GM23338 (cell line): Measurements from ENCODE around the gene SUGP1. TPM values are rescaled to one million over a fixed set of nuclear protein-coding genes. Genes with fewer than 3 reads are reported as not detected.

Experiments used
- ATAC-seq: fragments of 200-7000 bp; cut with Tn5 transposase; 3 replicates; pipeline ENCODE4 v1.9.1; 2020
- DNase-seq: peaks from one replicate; pipeline ENCODE4 v3.0.0-alpha.2; 2015; ENCODE audit warnings: low spot score
- H2AFZ ChIP-seq: fragments of 200-600 bp; sonication (generic); 2 replicates; pipeline ENCODE4 v1.8.0; 2016; ENCODE audit warnings: antibody characterized with exemption, mild to moderate bottlenecking, moderate library complexity
- H3F3A ChIP-seq: fragments of 200-600 bp; sonication (generic); replicated peaks from 2 replicates; pipeline ENCODE4 v1.8.0; 2017; ENCODE audit warnings: antibody characterized with exemption, mixed run types, low read depth
- H3K27ac ChIP-seq: fragments of 200-600 bp; sonication (generic); 2 replicates; pipeline ENCODE4 v1.6.1; 2016; ENCODE audit warnings: low read depth
- H3K27me3 ChIP-seq: fragments of 200-600 bp; sonication (generic); 2 replicates; pipeline ENCODE4 v1.8.0; 2016; ENCODE audit warnings: mild to moderate bottlenecking, mixed run types, moderate library complexity; ENCODE audit not compliant: insufficient read depth
- H3K36me3 ChIP-seq: fragments of 200-600 bp; sonication (generic); 2 replicates; pipeline ENCODE4 v1.8.0; 2016; ENCODE audit warnings: mild to moderate bottlenecking; ENCODE audit not compliant: insufficient read depth
- H3K4me1 ChIP-seq: fragments of 200-600 bp; sonication (generic); 2 replicates; pipeline ENCODE4 v1.8.0; 2016; ENCODE audit warnings: mild to moderate bottlenecking, moderate library complexity; ENCODE audit not compliant: insufficient read depth
- H3K4me2 ChIP-seq: fragments of 200-600 bp; sonication (generic); 2 replicates; pipeline ENCODE4 v1.7.1; 2017; ENCODE audit warnings: mixed run types
- H3K4me3 ChIP-seq: fragments of 200-600 bp; sonication (generic); 2 replicates; pipeline ENCODE4 v1.6.1; 2016; ENCODE audit warnings: mixed run types
- H3K79me2 ChIP-seq: fragments of 200-600 bp; sonication (generic); replicated peaks from 2 replicates; pipeline ENCODE4 v1.8.0; 2017; ENCODE audit warnings: mild to moderate bottlenecking; ENCODE audit not compliant: insufficient read depth
- H3K9me2 ChIP-seq: fragments of 200-600 bp; sonication (generic); 2 replicates; pipeline ENCODE4 v1.8.0; 2017; ENCODE audit not compliant: insufficient read depth
- H4K20me1 ChIP-seq: fragments of 200-600 bp; sonication (generic); replicated peaks from 2 replicates; pipeline ENCODE4 v1.8.0; 2017; ENCODE audit warnings: mild to moderate bottlenecking; ENCODE audit not compliant: insufficient read depth
- H3K27ac Mint-ChIP-seq: 2 replicates; pipeline ENCODE4 v1.8.0; 2020; ENCODE audit warnings: inconsistent platforms, mild to moderate bottlenecking, moderate library complexity, mixed read lengths
- H3K27me3 Mint-ChIP-seq: 3 replicates; pipeline ENCODE4 v1.8.0; 2022; ENCODE audit warnings: low read depth, mild to moderate bottlenecking, moderate library complexity, mixed read lengths, inconsistent platforms; ENCODE audit not compliant: insufficient read depth, poor library complexity
- H3K36me3 Mint-ChIP-seq: 3 replicates; pipeline ENCODE4 v1.8.0; 2021; ENCODE audit warnings: low read depth, mild to moderate bottlenecking, inconsistent platforms, moderate library complexity, mixed read lengths
- H3K4me1 Mint-ChIP-seq: 3 replicates; pipeline ENCODE4 v1.8.0; 2020; ENCODE audit warnings: mild to moderate bottlenecking, inconsistent platforms, mixed read lengths
- H3K4me3 Mint-ChIP-seq: 3 replicates; pipeline ENCODE4 v1.8.0; 2021; ENCODE audit warnings: moderate library complexity, mild to moderate bottlenecking, inconsistent platforms, mixed read lengths
- H3K9me3 Mint-ChIP-seq: 3 replicates; pipeline ENCODE4 v1.8.0; 2020; ENCODE audit warnings: moderate library complexity, mild to moderate bottlenecking, inconsistent platforms, mixed read lengths
- CREB1 ChIP-seq: fragments of 250-450 bp; sonication (Bioruptor Pico); IDR thresholded peaks from 2 replicates; pipeline ENCODE4 v1.5.0; 2020; ENCODE audit warnings: low read depth, mild to moderate bottlenecking, moderate library complexity
- EZH2 ChIP-seq: fragments of 200-600 bp; sonication (generic); IDR thresholded peaks from one replicate; pipeline ENCODE4 v1.8.0; 2017; ENCODE audit warnings: antibody characterized with exemption, mild to moderate bottlenecking, low read depth; ENCODE audit not compliant: unreplicated experiment
- JUNB ChIP-seq: IDR thresholded peaks from one replicate; pipeline ENCODE4 v1.6.1; 2016; ENCODE audit warnings: antibody characterized with exemption; ENCODE audit not compliant: unreplicated experiment
- NANOG ChIP-seq: IDR thresholded peaks from 2 replicates; pipeline ENCODE4 v1.6.1; 2016; ENCODE audit warnings: antibody characterized with exemption, borderline replicate concordance
- STAT1 ChIP-seq: IDR thresholded peaks from one replicate; pipeline ENCODE4 v1.6.1; 2016; ENCODE audit warnings: antibody characterized with exemption; ENCODE audit not compliant: unreplicated experiment
- ZNF114 ChIP-seq: fragments of 250-450 bp; sonication (Bioruptor Pico); IDR thresholded peaks from 2 replicates; pipeline ENCODE4 v1.5.0; 2020; ENCODE audit warnings: mild to moderate bottlenecking, moderate library complexity
- ZNF331 ChIP-seq: fragments of 250-450 bp; sonication (Bioruptor Pico); IDR thresholded peaks from 2 replicates; pipeline ENCODE4 v1.5.0; 2020; ENCODE audit warnings: low read depth, mild to moderate bottlenecking, moderate library complexity
- polyA plus RNA-seq: library from polyadenylated mRNA; unstranded; fragments of >200 nt; fragmentation: Nextera tagmentation; extraction: Ambion mirVana; gene quantifications from 2 replicates; pipeline ENCODE4 v1.2.1, GENCODE V29; 2016
- total RNA-seq: library from RNA; depleted of rRNA; stranded (reverse); fragments of >200 nt; shearing (Covaris generic); gene quantifications from 2 replicates; pipeline ENCODE4 v1.2.3, GENCODE V29; 2014
- TF ChIP-seq, protein P1 (sequence below): fragments of 250-450 bp; sonication (Bioruptor Pico); IDR thresholded peaks from 2 replicates; pipeline ENCODE4 v1.5.0; 2020; ENCODE audit warnings: mild to moderate bottlenecking, moderate library complexity
- TF ChIP-seq, protein P2 (sequence below): IDR thresholded peaks from one replicate; pipeline ENCODE4 v1.6.1; 2018; ENCODE audit warnings: antibody characterized with exemption; ENCODE audit not compliant: unreplicated experiment

The SUGP1 gene
- total and polyA plus RNA-seq, 2 experiments from 2014 or later: 38.6 to 61.6 TPM

DNA sequence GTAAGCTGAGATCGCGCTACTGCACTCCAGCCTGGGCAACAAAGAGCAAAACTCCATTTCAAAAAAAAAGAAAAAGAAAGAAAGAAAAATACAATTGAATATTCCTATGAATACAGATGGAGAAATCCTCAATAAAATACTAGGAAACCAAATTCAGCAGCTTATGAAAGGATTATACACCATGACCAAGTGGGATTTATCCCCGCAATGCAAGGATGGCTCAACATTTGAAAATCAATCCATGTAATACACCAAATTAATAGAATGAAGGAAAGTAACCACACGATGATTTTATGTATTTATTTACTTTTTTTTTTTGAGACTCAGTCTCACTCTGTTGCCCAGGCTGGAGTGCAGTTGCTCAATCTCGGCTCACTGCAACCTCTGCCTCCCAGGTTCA is 27.7 kb downstream of the SUGP1 start:
- Histone ChIP-seq H3K27me3 (no peaks in the 10 kb centered on the region), H2AFZ (no peak overlapping the region), H3K4me3 (no peak overlapping the region), H4K20me1 (no peaks in the 10 kb centered on the region), H3K4me2 (no peak overlapping the region), H3K79me2 (no peaks in the 10 kb centered on the region), H3F3A (no peaks in the 10 kb centered on the region), H3K36me3 (peaks cover 13% of the 10 kb centered on the region), H3K9me2 (no peaks in the 10 kb centered on the region), H3K4me1 (no peaks in the 10 kb centered on the region), H3K27ac (no peak overlapping the region)
- Mint-ChIP-seq H3K36me3 (peaks cover 55% of the 10 kb centered on the region), H3K9me3 (no peaks in the 10 kb centered on the region), H3K4me3 (no peak overlapping the region), H3K4me1 (no peaks in the 10 kb centered on the region), H3K27ac (no peak overlapping the region), H3K27me3 (peaks cover 4% of the 10 kb centered on the region)
- no peak for DNase-seq
- no peak for ATAC-seq
- TF ChIP-seq NANOG (no peak), STAT1 (no peak), CREB1 (CRISPR knock-in tag) (no peak), ZNF114 (CRISPR knock-in tag) (no peak), ZNF331 (CRISPR knock-in tag) (no peak), EZH2 (no peak), JUNB (no peak)
- TF ChIP-seq, protein P1, sequence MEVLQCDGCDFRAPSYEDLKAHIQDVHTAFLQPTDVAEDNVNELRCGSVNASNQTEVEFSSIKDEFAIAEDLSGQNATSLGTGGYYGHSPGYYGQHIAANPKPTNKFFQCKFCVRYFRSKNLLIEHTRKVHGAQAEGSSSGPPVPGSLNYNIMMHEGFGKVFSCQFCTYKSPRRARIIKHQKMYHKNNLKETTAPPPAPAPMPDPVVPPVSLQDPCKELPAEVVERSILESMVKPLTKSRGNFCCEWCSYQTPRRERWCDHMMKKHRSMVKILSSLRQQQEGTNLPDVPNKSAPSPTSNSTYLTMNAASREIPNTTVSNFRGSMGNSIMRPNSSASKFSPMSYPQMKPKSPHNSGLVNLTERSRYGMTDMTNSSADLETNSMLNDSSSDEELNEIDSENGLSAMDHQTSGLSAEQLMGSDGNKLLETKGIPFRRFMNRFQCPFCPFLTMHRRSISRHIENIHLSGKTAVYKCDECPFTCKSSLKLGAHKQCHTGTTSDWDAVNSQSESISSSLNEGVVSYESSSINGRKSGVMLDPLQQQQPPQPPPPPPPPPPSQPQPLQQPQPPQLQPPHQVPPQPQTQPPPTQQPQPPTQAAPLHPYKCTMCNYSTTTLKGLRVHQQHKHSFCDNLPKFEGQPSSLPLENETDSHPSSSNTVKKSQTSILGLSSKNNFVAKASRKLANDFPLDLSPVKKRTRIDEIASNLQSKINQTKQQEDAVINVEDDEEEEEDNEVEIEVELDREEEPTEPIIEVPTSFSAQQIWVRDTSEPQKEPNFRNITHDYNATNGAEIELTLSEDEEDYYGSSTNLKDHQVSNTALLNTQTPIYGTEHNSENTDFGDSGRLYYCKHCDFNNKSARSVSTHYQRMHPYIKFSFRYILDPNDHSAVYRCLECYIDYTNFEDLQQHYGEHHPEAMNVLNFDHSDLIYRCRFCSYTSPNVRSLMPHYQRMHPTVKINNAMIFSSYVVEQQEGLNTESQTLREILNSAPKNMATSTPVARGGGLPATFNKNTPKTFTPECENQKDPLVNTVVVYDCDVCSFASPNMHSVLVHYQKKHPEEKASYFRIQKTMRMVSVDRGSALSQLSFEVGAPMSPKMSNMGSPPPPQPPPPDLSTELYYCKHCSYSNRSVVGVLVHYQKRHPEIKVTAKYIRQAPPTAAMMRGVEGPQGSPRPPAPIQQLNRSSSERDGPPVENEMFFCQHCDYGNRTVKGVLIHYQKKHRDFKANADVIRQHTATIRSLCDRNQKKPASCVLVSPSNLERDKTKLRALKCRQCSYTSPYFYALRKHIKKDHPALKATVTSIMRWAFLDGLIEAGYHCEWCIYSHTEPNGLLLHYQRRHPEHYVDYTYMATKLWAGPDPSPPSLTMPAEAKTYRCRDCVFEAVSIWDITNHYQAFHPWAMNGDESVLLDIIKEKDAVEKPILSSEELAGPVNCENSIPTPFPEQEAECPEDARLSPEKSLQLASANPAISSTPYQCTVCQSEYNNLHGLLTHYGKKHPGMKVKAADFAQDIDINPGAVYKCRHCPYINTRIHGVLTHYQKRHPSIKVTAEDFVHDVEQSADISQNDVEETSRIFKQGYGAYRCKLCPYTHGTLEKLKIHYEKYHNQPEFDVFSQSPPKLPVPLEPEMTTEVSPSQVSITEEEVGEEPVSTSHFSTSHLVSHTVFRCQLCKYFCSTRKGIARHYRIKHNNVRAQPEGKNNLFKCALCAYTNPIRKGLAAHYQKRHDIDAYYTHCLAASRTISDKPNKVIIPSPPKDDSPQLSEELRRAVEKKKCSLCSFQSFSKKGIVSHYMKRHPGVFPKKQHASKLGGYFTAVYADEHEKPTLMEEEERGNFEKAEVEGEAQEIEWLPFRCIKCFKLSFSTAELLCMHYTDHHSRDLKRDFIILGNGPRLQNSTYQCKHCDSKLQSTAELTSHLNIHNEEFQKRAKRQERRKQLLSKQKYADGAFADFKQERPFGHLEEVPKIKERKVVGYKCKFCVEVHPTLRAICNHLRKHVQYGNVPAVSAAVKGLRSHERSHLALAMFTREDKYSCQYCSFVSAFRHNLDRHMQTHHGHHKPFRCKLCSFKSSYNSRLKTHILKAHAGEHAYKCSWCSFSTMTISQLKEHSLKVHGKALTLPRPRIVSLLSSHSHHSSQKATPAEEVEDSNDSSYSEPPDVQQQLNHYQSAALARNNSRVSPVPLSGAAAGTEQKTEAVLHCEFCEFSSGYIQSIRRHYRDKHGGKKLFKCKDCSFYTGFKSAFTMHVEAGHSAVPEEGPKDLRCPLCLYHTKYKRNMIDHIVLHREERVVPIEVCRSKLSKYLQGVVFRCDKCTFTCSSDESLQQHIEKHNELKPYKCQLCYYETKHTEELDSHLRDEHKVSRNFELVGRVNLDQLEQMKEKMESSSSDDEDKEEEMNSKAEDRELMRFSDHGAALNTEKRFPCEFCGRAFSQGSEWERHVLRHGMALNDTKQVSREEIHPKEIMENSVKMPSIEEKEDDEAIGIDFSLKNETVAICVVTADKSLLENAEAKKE: no peak
- TF ChIP-seq, protein P2, sequence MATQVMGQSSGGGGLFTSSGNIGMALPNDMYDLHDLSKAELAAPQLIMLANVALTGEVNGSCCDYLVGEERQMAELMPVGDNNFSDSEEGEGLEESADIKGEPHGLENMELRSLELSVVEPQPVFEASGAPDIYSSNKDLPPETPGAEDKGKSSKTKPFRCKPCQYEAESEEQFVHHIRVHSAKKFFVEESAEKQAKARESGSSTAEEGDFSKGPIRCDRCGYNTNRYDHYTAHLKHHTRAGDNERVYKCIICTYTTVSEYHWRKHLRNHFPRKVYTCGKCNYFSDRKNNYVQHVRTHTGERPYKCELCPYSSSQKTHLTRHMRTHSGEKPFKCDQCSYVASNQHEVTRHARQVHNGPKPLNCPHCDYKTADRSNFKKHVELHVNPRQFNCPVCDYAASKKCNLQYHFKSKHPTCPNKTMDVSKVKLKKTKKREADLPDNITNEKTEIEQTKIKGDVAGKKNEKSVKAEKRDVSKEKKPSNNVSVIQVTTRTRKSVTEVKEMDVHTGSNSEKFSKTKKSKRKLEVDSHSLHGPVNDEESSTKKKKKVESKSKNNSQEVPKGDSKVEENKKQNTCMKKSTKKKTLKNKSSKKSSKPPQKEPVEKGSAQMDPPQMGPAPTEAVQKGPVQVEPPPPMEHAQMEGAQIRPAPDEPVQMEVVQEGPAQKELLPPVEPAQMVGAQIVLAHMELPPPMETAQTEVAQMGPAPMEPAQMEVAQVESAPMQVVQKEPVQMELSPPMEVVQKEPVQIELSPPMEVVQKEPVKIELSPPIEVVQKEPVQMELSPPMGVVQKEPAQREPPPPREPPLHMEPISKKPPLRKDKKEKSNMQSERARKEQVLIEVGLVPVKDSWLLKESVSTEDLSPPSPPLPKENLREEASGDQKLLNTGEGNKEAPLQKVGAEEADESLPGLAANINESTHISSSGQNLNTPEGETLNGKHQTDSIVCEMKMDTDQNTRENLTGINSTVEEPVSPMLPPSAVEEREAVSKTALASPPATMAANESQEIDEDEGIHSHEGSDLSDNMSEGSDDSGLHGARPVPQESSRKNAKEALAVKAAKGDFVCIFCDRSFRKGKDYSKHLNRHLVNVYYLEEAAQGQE: no peak
